ENCODE results near the gene NPHS1.
"Not testable (repeated sequence)": the region's sequence is repeated elsewhere in the genome, so short reads cannot be mapped to it uniquely, and the experiment has no call there.

Gene NPHS1

GRCh38 chr19:35806597-35806996 is 45.7 kb downstream of the NPHS1 start:
- Histone ChIP-seq H3K27ac (no peak overlapping the region), H3K4me3 (no peak overlapping the region)
- TF ChIP-seq CTCF (IDR thresholded peaks at IDR 0.05) = no peak
- DNase-seq (ENCODE audit: low spot score) = no peak

GRCh38 chr19:35805526-35806102 is 46.7 kb downstream of the NPHS1 start:
- TF ChIP-seq CTCF (IDR thresholded peaks at IDR 0.05) = no peak
- Histone ChIP-seq H3K4me3 (no peak overlapping the region), H3K27ac (no peak overlapping the region)
- DNase-seq (ENCODE audit: low spot score) = no peak

GRCh38 chr19:35801828-35802227 is 50.5 kb downstream of the NPHS1 start:
- Histone ChIP-seq H3K27ac (no peak overlapping the region), H3K4me3 (no peak overlapping the region)
- TF ChIP-seq CTCF (IDR thresholded peaks at IDR 0.05) = no peak
- DNase-seq (ENCODE audit: low spot score) = no peak

GRCh38 chr19:35797663-35798062 is 54.6 kb downstream of the NPHS1 start:
- DNase-seq (ENCODE audit: low spot score) = no peak
- H3K4me3 ChIP-seq = no peak overlapping the region
- no peak overlapping the region for H3K27ac ChIP-seq
- no peak for TF ChIP-seq CTCF (IDR thresholded peaks at IDR 0.05)

- H3K4me3 ChIP-seq = no peak overlapping the region
- no peak overlapping the region for H3K27ac ChIP-seq
- no peak for TF ChIP-seq CTCF (IDR thresholded peaks at IDR 0.05)
- DNase-seq (ENCODE audit: low spot score) = no peak
Measured at GRCh38 chr19:35796645-35797542, 55.4 kb downstream of the NPHS1 start.

- DNase-seq (ENCODE audit: low spot score); H3K4me3 ChIP-seq; H3K27ac ChIP-seq: not testable (repeated sequence)
Measured at GRCh38 chr19:35795564-35795963, 56.7 kb downstream of the NPHS1 start.

- no peak for DNase-seq (ENCODE audit: low spot score)
Measured at GRCh38 chr19:35793381-35794165, 58.7 kb downstream of the NPHS1 start.

More at GRCh38 chr19:35793381-35794165, 58.7 kb downstream of the NPHS1 start:
- TF ChIP-seq CTCF (IDR thresholded peaks at IDR 0.05) = no peak
- Histone ChIP-seq H3K27ac (no peak overlapping the region), H3K4me3 (no peak overlapping the region)
